ENCODE data around the gene NFYC.

NFYC gene

GRCh38 chr1:40691538-40692428 lies at the start of gene NFYC:
Gene NFYC (plus strand): TSS chr1:40691704. CDS start chr1:40738844, 47,140 bp downstream.
- peak in 1 of 2 experiments; percentile 12 for TF ChIP-seq CTCF (IDR thresholded peaks at IDR 0.05)
- DNase-seq: peak; percentile 97 to 98
- intact Hi-C loops (cut with DNase I; ENCODE audit: low total_unique reads): no loop called here

GRCh38 chr1:40645118-40645680 lies 46.3 kb upstream of the NFYC start:
- intact Hi-C loops (cut with DNase I; ENCODE audit: low total_unique reads): no loop called here
- H3K4me3 ChIP-seq: no peak overlapping the region
- H3K9me3 ChIP-seq: no peaks in the 10 kb centered on the region
- H3K4me1 ChIP-seq: no peaks in the 10 kb centered on the region
- H3K36me3 ChIP-seq: peaks cover 11 to 27% (median 16%) of the 10 kb centered on the region in 3 donors
- H3K27ac ChIP-seq: no peak overlapping the region
- no peak for DNase-seq
- no peak for TF ChIP-seq CTCF (IDR thresholded peaks at IDR 0.05)
- H3K27me3 ChIP-seq: no peaks in the 10 kb centered on the region

More at GRCh38 chr1:40691538-40692428, at the start of gene NFYC:
- Histone ChIP-seq H3K4me3 (peak within 1 kb of the TSS; percentile 85 to 97), H3K27ac (peak within 1 kb of the TSS; percentile 99), H3K36me3 (peaks cover 0 to 11% (median 0%) of the 10 kb centered on the region in 3 donors), H3K4me1 (peaks cover 0 to 42% (median 18%) of the 10 kb centered on the region in 4 donors), H3K9me3 (no peaks in the 10 kb centered on the region), H3K27me3 (no peaks in the 10 kb centered on the region)

- H3K27me3 ChIP-seq: no peaks in the 10 kb centered on the region
- TF ChIP-seq CTCF (IDR thresholded peaks at IDR 0.05): no peak
- H3K36me3 ChIP-seq: peaks cover 4 to 16% (median 6%) of the 10 kb centered on the region in 3 donors
- no peak for DNase-seq
- H3K4me3 ChIP-seq: no peak overlapping the region
- H3K9me3 ChIP-seq: no peaks in the 10 kb centered on the region
- H3K4me1 ChIP-seq: peaks cover 0 to under 1% (median 0%) of the 10 kb centered on the region in 4 donors
- intact Hi-C loops (cut with DNase I; ENCODE audit: low total_unique reads): no loop called here
- H3K27ac ChIP-seq: no peak overlapping the region
Measured at GRCh38 chr1:40646315-40646714, 45.2 kb upstream of the NFYC start.

GRCh38 chr1:40648200-40648599 lies 43.3 kb upstream of the NFYC start:
- DNase-seq: no peak
- H3K9me3 ChIP-seq: no peaks in the 10 kb centered on the region
- peaks cover 0 to 7% (median 0%) of the 10 kb centered on the region in 4 donors for H3K4me1 ChIP-seq
- TF ChIP-seq CTCF (IDR thresholded peaks at IDR 0.05): no peak
- H3K27me3 ChIP-seq: no peaks in the 10 kb centered on the region
- no peak overlapping the region for H3K4me3 ChIP-seq
- peaks cover 0 to 6% (median 6%) of the 10 kb centered on the region in 3 donors for H3K36me3 ChIP-seq
- intact Hi-C loops (cut with DNase I; ENCODE audit: low total_unique reads): no loop called here
- H3K27ac ChIP-seq: no peak overlapping the region

GRCh38 chr1:40648928-40649591 lies 42.4 kb upstream of the NFYC start:
- intact Hi-C loops (cut with DNase I; ENCODE audit: low total_unique reads): no loop called here
- no peak for DNase-seq
- Histone ChIP-seq H3K27ac (no peak overlapping the region), H3K9me3 (no peaks in the 10 kb centered on the region), H3K27me3 (peaks cover 0 to 1% of the 10 kb centered on the region in 2 donors), H3K36me3 (peaks cover 0 to 6% (median 6%) of the 10 kb centered on the region in 3 donors), H3K4me3 (no peak overlapping the region), H3K4me1 (peaks cover 0 to 9% (median 2%) of the 10 kb centered on the region in 4 donors)
- TF ChIP-seq CTCF (IDR thresholded peaks at IDR 0.05): no peak

All from tibial artery (tissue), 4 donors.